Karpas-422 (cell line): ENCODE measurements around the gene CTNND2. TPM values are rescaled to one million over a fixed set of nuclear protein-coding genes. Genes with fewer than 3 reads are reported as not detected.
"Not testable (repeated sequence)": the region's sequence is repeated elsewhere in the genome, so short reads cannot be mapped to it uniquely, and the experiment has no call there.

Source experiments
- DNase-seq: peaks from one replicate; pipeline ENCODE4 v3.0.0-alpha.2; 2015
- H2AFZ ChIP-seq: fragments of 200-600 bp; sonication (generic); 2 replicates; pipeline ENCODE4 v1.6.1; 2014; ENCODE audit warnings: antibody characterized with exemption, low read length, mixed read lengths
- H3K27ac ChIP-seq: fragments of 200-600 bp; sonication (generic); 2 replicates; pipeline ENCODE4 v1.5.1; 2014; ENCODE audit warnings: mild to moderate bottlenecking, low read length, moderate library complexity
- H3K27me3 ChIP-seq: fragments of 200-600 bp; sonication (generic); 2 replicates; pipeline ENCODE4 v1.6.1; 2014; ENCODE audit warnings: low read length, mixed read lengths
- H3K36me3 ChIP-seq: fragments of 200-600 bp; sonication (generic); 2 replicates; pipeline ENCODE4 v1.6.1; 2014; ENCODE audit warnings: low read length, mixed read lengths; ENCODE audit not compliant: insufficient read depth
- H3K4me1 ChIP-seq: fragments of 200-600 bp; sonication (generic); 2 replicates; pipeline ENCODE4 v1.6.1; 2014; ENCODE audit warnings: mild to moderate bottlenecking, low read length, mixed read lengths
- H3K4me2 ChIP-seq: fragments of 200-600 bp; sonication (generic); 2 replicates; pipeline ENCODE4 v1.6.1; 2014; ENCODE audit warnings: low read length, low read depth, mild to moderate bottlenecking; ENCODE audit not compliant: poor library complexity, severe bottlenecking
- H3K4me3 ChIP-seq: fragments of 200-600 bp; sonication (generic); 2 replicates; pipeline ENCODE4 v1.5.1; 2014; ENCODE audit warnings: mild to moderate bottlenecking, antibody characterized with exemption, low read length, mixed read lengths
- H3K79me2 ChIP-seq: fragments of 200-600 bp; sonication (generic); 2 replicates; pipeline ENCODE4 v1.6.1; 2014; ENCODE audit warnings: mild to moderate bottlenecking, low read length, mixed read lengths
- H3K9ac ChIP-seq: fragments of 200-600 bp; sonication (generic); 2 replicates; pipeline ENCODE4 v1.6.0; 2014; ENCODE audit warnings: low read length
- H3K9me2 ChIP-seq: fragments of 200-600 bp; sonication (generic), shearing (Covaris generic); replicated peaks from 2 replicates; pipeline ENCODE4 v1.6.0; 2014; ENCODE audit warnings: mild to moderate bottlenecking, low read length, moderate library complexity; ENCODE audit not compliant: insufficient read depth
- H3K9me3 ChIP-seq: fragments of 300-700, 200-600 bp; sonication (generic); 2 replicates; pipeline ENCODE4 v1.6.1; 2014; ENCODE audit warnings: low read length, mixed read lengths
- H4K20me1 ChIP-seq: fragments of 200-600 bp; sonication (generic); 2 replicates; pipeline ENCODE4 v1.6.1; 2014; ENCODE audit warnings: mild to moderate bottlenecking, antibody characterized with exemption, low read length, low read depth; ENCODE audit not compliant: insufficient read depth
- total RNA-seq: library from RNA; depleted of rRNA; stranded (reverse); fragments of >200 nt; shearing (Covaris generic); gene quantifications from 2 replicates; pipeline ENCODE4 v1.2.3, GENCODE V29; 2014; ENCODE audit warnings: low replicate concordance

Gene CTNND2
- total RNA-seq, 1 experiment from 2014 or later, result not detected

GRCh38 chr5:11857391-11857790 is 46.9 kb downstream of the CTNND2 start:
- Histone ChIP-seq H3K4me1 (no peaks in the 10 kb centered on the region), H3K79me2 (no peaks in the 10 kb centered on the region), H3K4me2 (no peak overlapping the region), H3K27ac (no peak overlapping the region), H3K36me3 (no peaks in the 10 kb centered on the region), H3K9ac (no peak overlapping the region), H3K4me3 (no peak overlapping the region), H3K9me2 (no peaks in the 10 kb centered on the region), H3K9me3 (no peaks in the 10 kb centered on the region; the same call in none of the 2 replicates), H4K20me1 (no peaks in the 10 kb centered on the region), H3K27me3 (no peaks in the 10 kb centered on the region), H2AFZ (no peak overlapping the region)
- no peak for DNase-seq

- Histone ChIP-seq H3K4me2 (no peak overlapping the region), H3K9me2 (no peaks in the 10 kb centered on the region), H3K27ac (no peak overlapping the region)
Observed at GRCh38 chr5:11854936-11855335, 49.3 kb downstream of the CTNND2 start.

GRCh38 chr5:11853796-11854195 is 50.5 kb downstream of the CTNND2 start:
- no peaks in the 10 kb centered on the region for H3K79me2 ChIP-seq
- H2AFZ ChIP-seq, result no peak overlapping the region
- H3K4me1 ChIP-seq, result no peaks in the 10 kb centered on the region
- no peak overlapping the region for H3K4me3 ChIP-seq
- H3K27me3 ChIP-seq, result no peaks in the 10 kb centered on the region
- DNase-seq, result no peak
- H3K27ac ChIP-seq, result no peak overlapping the region
- H3K9me2 ChIP-seq, result no peaks in the 10 kb centered on the region
- H3K36me3 ChIP-seq, result no peaks in the 10 kb centered on the region
- H3K9ac ChIP-seq, result no peak overlapping the region
- H3K4me2 ChIP-seq, result no peak overlapping the region
- H4K20me1 ChIP-seq, result no peaks in the 10 kb centered on the region
- no peaks in the 10 kb centered on the region; the same call in 1 of the 2 replicates for H3K9me3 ChIP-seq

More at GRCh38 chr5:11854936-11855335, 49.3 kb downstream of the CTNND2 start:
- H3K36me3 ChIP-seq, result no peaks in the 10 kb centered on the region
- H3K4me1 ChIP-seq, result no peaks in the 10 kb centered on the region
- no peaks in the 10 kb centered on the region for H3K79me2 ChIP-seq
- H3K9me3 ChIP-seq, result no peaks in the 10 kb centered on the region; the same call in 1 of the 2 replicates
- H3K27me3 ChIP-seq, result no peaks in the 10 kb centered on the region
- no peak overlapping the region for H3K9ac ChIP-seq
- H4K20me1 ChIP-seq, result no peaks in the 10 kb centered on the region
- H3K4me3 ChIP-seq, result no peak overlapping the region
- DNase-seq, result no peak
- H2AFZ ChIP-seq, result no peak overlapping the region

- Histone ChIP-seq H3K27me3 (no peaks in the 10 kb centered on the region), H3K4me3 (no peak overlapping the region), H2AFZ (no peak overlapping the region), H3K4me2 (no peak overlapping the region), H3K9ac (no peak overlapping the region), H4K20me1 (no peaks in the 10 kb centered on the region), H3K4me1 (no peaks in the 10 kb centered on the region), H3K27ac (no peak overlapping the region), H3K9me2 (no peaks in the 10 kb centered on the region), H3K9me3 (no peaks in the 10 kb centered on the region; the same call in 1 of the 2 replicates), H3K79me2 (no peaks in the 10 kb centered on the region), H3K36me3 (no peaks in the 10 kb centered on the region)
- no peak for DNase-seq
Observed at GRCh38 chr5:11853140-11853539, 51.1 kb downstream of the CTNND2 start.

GRCh38 chr5:11852717-11853087 is 51.5 kb downstream of the CTNND2 start:
- H3K4me3 ChIP-seq, result no peak overlapping the region
- H3K4me1 ChIP-seq, result no peaks in the 10 kb centered on the region
- H4K20me1 ChIP-seq, result no peaks in the 10 kb centered on the region
- H3K27ac ChIP-seq, result no peak overlapping the region
- H3K9me2 ChIP-seq, result no peaks in the 10 kb centered on the region
- H3K27me3 ChIP-seq, result no peaks in the 10 kb centered on the region
- H3K9me3 ChIP-seq, result no peaks in the 10 kb centered on the region; the same call in 1 of the 2 replicates
- DNase-seq, result no peak
- H3K9ac ChIP-seq, result no peak overlapping the region
- H3K36me3 ChIP-seq, result no peaks in the 10 kb centered on the region
- no peak overlapping the region for H3K4me2 ChIP-seq
- no peaks in the 10 kb centered on the region for H3K79me2 ChIP-seq
- no peak overlapping the region for H2AFZ ChIP-seq

- no peak overlapping the region for H3K4me3 ChIP-seq
- H3K4me2 ChIP-seq, result no peak overlapping the region
- no peaks in the 10 kb centered on the region; the same call in 1 of the 2 replicates for H3K9me3 ChIP-seq
- DNase-seq, result no peak
- H3K9me2 ChIP-seq, result no peaks in the 10 kb centered on the region
- H4K20me1 ChIP-seq, result no peaks in the 10 kb centered on the region
- no peak overlapping the region for H2AFZ ChIP-seq
- H3K9ac ChIP-seq, result no peak overlapping the region
- H3K79me2 ChIP-seq, result no peaks in the 10 kb centered on the region
- no peak overlapping the region for H3K27ac ChIP-seq
- no peaks in the 10 kb centered on the region for H3K4me1 ChIP-seq
- no peaks in the 10 kb centered on the region for H3K36me3 ChIP-seq
- no peaks in the 10 kb centered on the region for H3K27me3 ChIP-seq
Observed at GRCh38 chr5:11851965-11852716, 52.1 kb downstream of the CTNND2 start.

- H3K79me2 ChIP-seq, result no peaks in the 10 kb centered on the region
- no peak overlapping the region for H3K4me3 ChIP-seq
- no peaks in the 10 kb centered on the region for H3K4me1 ChIP-seq
- H2AFZ ChIP-seq, result no peak overlapping the region
- H3K27me3 ChIP-seq, result no peaks in the 10 kb centered on the region
- H4K20me1 ChIP-seq, result no peaks in the 10 kb centered on the region
- no peak overlapping the region for H3K4me2 ChIP-seq
- no peaks in the 10 kb centered on the region for H3K9me2 ChIP-seq
- H3K9ac ChIP-seq, result no peak overlapping the region
- no peaks in the 10 kb centered on the region for H3K36me3 ChIP-seq
- no peak overlapping the region for H3K27ac ChIP-seq
- H3K9me3 ChIP-seq, result no peaks in the 10 kb centered on the region; the same call in 1 of the 2 replicates
- no peak for DNase-seq
Observed at GRCh38 chr5:11851416-11851815, 52.8 kb downstream of the CTNND2 start.

- not testable (repeated sequence) for H3K9me3 ChIP-seq, H3K4me1 ChIP-seq, H3K79me2 ChIP-seq, H3K36me3 ChIP-seq, H3K27me3 ChIP-seq, H3K4me3 ChIP-seq, H4K20me1 ChIP-seq, H3K9me2 ChIP-seq, DNase-seq, H2AFZ ChIP-seq, H3K4me2 ChIP-seq, H3K27ac ChIP-seq, H3K9ac ChIP-seq
Observed at GRCh38 chr5:11828566-11828965, 75.7 kb downstream of the CTNND2 start.
